HepG2 (cell line): ENCODE results near the gene ZNF507. TPM values are rescaled to one million over a fixed set of nuclear protein-coding genes. Genes with fewer than 3 reads are reported as not detected.

Experiments used
- GATAD1 ChIP-seq: IDR thresholded peaks from 2 replicates; pipeline ENCODE4 v1.6.1; 2016; ENCODE audit warnings: missing genetic modification reagents, missing compliant biosample characterization
- HOXD1 ChIP-seq: sonication (generic); formaldehyde crosslinking; IDR thresholded peaks from 2 replicates; pipeline ENCODE4 v1.5.0; 2020; ENCODE audit warnings: missing genetic modification reagents
- MAZ ChIP-seq, 2 experiments: sonication (generic) in 1 of 2; formaldehyde crosslinking in 1 of 2; IDR thresholded peaks; 2 replicates each; pipeline versions ENCODE4 v1.5.0 to v1.6.1; 2012 to 2020; ENCODE audit warnings: low read depth in 2 of 2, mild to moderate bottlenecking in 2 of 2, borderline replicate concordance in 1 of 2, improper control_type of control experiment in 1 of 2, low read length in 1 of 2, missing genetic modification reagents in 1 of 2, moderate library complexity in 1 of 2
- MED13 ChIP-seq: sonication (generic); formaldehyde crosslinking; IDR thresholded peaks from 2 replicates; pipeline ENCODE4 v1.5.0; 2020; ENCODE audit warnings: missing genetic modification reagents
- MIER3 ChIP-seq: IDR thresholded peaks from 2 replicates; pipeline ENCODE4 v1.6.1; 2016; ENCODE audit warnings: missing compliant biosample characterization, borderline replicate concordance
- POGZ ChIP-seq: sonication (generic); formaldehyde crosslinking; IDR thresholded peaks from 2 replicates; pipeline ENCODE4 v1.4.0; 2020; ENCODE audit warnings: mild to moderate bottlenecking, missing genetic modification reagents
- RARG ChIP-seq: sonication (generic); formaldehyde crosslinking; IDR thresholded peaks from 2 replicates; pipeline ENCODE4 v1.4.0; 2020; ENCODE audit warnings: low read depth, mild to moderate bottlenecking, missing genetic modification reagents
- REL ChIP-seq: sonication (generic); formaldehyde crosslinking; conservative IDR thresholded peaks from 2 replicates; pipeline ENCODE4 v1.8.0; 2022; ENCODE audit warnings: mild to moderate bottlenecking, missing genetic modification reagents, moderate library complexity
- TEAD3 ChIP-seq: optimal IDR thresholded peaks from 2 replicates; pipeline ENCODE3; 2016; ENCODE audit warnings: borderline replicate concordance
- ZFP36L2 ChIP-seq: sonication (generic); formaldehyde crosslinking; IDR thresholded peaks from 2 replicates; pipeline ENCODE4 v1.4.0; 2020; ENCODE audit warnings: missing genetic modification reagents
- ZFP62 ChIP-seq: sonication (generic); formaldehyde crosslinking; IDR thresholded peaks from 2 replicates; pipeline ENCODE4 v1.4.0; 2020; ENCODE audit warnings: missing genetic modification reagents
- ZNF446 ChIP-seq: sonication (generic); formaldehyde crosslinking; IDR thresholded peaks from 2 replicates; pipeline ENCODE4 v1.5.0; 2020; ENCODE audit warnings: mild to moderate bottlenecking, missing genetic modification reagents
- ZNF567 ChIP-seq: sonication (generic); formaldehyde crosslinking; IDR thresholded peaks from 2 replicates; pipeline ENCODE4 v1.8.1; 2023; ENCODE audit warnings: mild to moderate bottlenecking, missing genetic modification reagents, borderline replicate concordance
- ZNF879 ChIP-seq: sonication (generic); formaldehyde crosslinking; IDR thresholded peaks from 2 replicates; pipeline ENCODE4 v1.8.1; 2023; ENCODE audit warnings: missing genetic modification reagents
- ZZZ3 ChIP-seq: sonication (generic); formaldehyde crosslinking; IDR thresholded peaks from 2 replicates; pipeline ENCODE4 v1.4.0; 2020; ENCODE audit warnings: missing genetic modification reagents, mild to moderate bottlenecking, borderline replicate concordance
- polyA plus RNA-seq, 8 experiments: library from polyadenylated mRNA; depleted of rRNA in 3 of 8; stranded (reverse) in 7 of 8; unstranded in 1 of 8; fragments of >200 nt; fragmentation: Illumina TruSeq in 4 of 8; extraction: Trizol in 4 of 8; gene quantifications; 2 replicates each; pipeline versions ENCODE4 v1.2.1 to v1.2.3, GENCODE V29; 2011 to 2016; ENCODE audit warnings: low read depth in 4 of 8, missing spikeins in 1 of 8, mixed read lengths in 1 of 8; ENCODE audit not compliant: insufficient read depth in 1 of 8
- total RNA-seq, 5 experiments: library from RNA; depleted of rRNA; stranded (reverse); fragments of >200 nt; fragmentation: Illumina TruSeq; extraction: Trizol; gene quantifications; 2 replicates each; pipeline ENCODE4 v1.2.3, GENCODE V29; 2016; ENCODE audit warnings: low read depth in 1 of 5
- TF ChIP-seq, protein P1 (sequence below): sonication (generic); formaldehyde crosslinking; IDR thresholded peaks from 2 replicates; pipeline ENCODE4 v1.9.0; 2021; ENCODE audit warnings: missing genetic modification reagents, borderline replicate concordance
- TF ChIP-seq, protein P2 (sequence below): sonication (generic); formaldehyde crosslinking; IDR thresholded peaks from 2 replicates; pipeline ENCODE4 v1.5.1; 2020; ENCODE audit warnings: mild to moderate bottlenecking, missing genetic modification reagents, moderate library complexity
- TF ChIP-seq, protein P3 (sequence below): sonication (generic); formaldehyde crosslinking; IDR thresholded peaks from 2 replicates; pipeline ENCODE4 v1.4.0; 2020; ENCODE audit warnings: missing genetic modification reagents, mild to moderate bottlenecking, borderline replicate concordance

The ZNF507 gene
- total and polyA plus RNA-seq, 2 of the 13 experiments (the other 11 are each of a cell fraction or from before 2014, with no cell fraction given): 7.3 to 10.9 TPM

DNA sequence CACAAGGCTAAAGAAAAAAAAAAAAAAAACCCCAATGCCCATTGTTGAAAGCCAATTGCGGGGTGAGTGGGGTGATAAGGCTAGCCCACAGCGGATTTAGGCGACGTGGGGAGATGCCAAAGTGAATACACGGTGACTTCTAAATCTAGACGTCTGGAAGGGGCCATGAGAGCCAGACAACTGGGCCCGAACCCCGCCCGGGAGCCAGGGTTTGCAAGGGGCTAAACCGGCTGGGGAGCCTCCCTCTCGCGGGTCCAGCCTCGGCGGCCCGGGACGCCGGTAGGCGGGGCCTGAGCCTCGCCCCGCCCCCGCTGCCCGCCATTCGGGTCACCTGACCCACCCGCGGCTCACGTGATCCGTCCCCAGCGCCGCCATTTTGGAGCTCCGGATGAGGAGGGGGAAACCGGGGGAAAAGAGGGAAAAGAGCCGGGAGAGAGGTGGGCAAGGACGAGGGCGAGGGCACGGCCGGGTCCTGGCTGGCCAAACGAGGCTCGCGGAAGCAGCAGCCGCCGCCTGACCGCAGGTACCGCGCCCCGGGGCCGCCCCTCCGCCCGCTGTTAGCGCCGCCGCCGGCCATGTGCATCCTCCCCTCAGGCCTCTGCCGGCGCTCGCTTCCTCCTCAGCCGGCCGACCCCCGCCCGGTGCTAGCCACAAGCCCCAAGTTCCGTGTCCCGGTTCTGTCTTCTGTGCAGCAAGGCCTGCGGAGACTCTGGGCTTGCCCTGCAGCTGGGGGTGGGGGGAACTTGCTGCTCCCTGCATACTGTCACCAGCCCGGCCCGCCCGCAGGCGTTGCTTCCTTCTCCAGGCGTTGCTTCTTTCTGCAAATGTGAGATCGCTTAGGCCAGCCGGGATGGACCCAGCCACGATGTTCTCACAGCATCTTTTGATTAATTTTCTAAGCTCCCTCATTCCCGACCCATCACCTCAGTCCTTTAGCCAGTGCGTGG lies at the start of gene ZNF507 (continued):
- TF ChIP-seq, protein P1, sequence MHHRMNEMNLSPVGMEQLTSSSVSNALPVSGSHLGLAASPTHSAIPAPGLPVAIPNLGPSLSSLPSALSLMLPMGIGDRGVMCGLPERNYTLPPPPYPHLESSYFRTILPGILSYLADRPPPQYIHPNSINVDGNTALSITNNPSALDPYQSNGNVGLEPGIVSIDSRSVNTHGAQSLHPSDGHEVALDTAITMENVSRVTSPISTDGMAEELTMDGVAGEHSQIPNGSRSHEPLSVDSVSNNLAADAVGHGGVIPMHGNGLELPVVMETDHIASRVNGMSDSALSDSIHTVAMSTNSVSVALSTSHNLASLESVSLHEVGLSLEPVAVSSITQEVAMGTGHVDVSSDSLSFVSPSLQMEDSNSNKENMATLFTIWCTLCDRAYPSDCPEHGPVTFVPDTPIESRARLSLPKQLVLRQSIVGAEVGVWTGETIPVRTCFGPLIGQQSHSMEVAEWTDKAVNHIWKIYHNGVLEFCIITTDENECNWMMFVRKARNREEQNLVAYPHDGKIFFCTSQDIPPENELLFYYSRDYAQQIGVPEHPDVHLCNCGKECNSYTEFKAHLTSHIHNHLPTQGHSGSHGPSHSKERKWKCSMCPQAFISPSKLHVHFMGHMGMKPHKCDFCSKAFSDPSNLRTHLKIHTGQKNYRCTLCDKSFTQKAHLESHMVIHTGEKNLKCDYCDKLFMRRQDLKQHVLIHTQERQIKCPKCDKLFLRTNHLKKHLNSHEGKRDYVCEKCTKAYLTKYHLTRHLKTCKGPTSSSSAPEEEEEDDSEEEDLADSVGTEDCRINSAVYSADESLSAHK (CRISPR knock-in tag): no peak
- TF ChIP-seq ZNF567 (CRISPR knock-in tag) (peak; percentile 75; the same call in 1 of the 2 replicates), POGZ (CRISPR knock-in tag) (peak; percentile 92), MIER3 (no peak), HOXD1 (no peak; the same call in 1 of the 2 replicates), TEAD3 (CRISPR knock-in tag) (no peak), ZNF879 (CRISPR knock-in tag) (no peak), ZNF446 (CRISPR knock-in tag) (no peak), MED13 (no peak; the same call in 1 of the 2 replicates), MAZ (IDR thresholded peaks at IDR 0.05; ENCODE audit: borderline replicate concordance, low read depth, low read length) (no peak), MAZ (CRISPR knock-in tag; IDR thresholded peaks at IDR 0.05; ENCODE audit: low read depth) (peak; percentile 68), ZFP62 (CRISPR knock-in tag) (no peak), ZFP36L2 (CRISPR knock-in tag) (no peak), GATAD1 (CRISPR knock-in tag) (peak; percentile 94), RARG (CRISPR knock-in tag) (no peak), ZZZ3 (CRISPR knock-in tag) (peak; percentile 51; the same call in 1 of the 2 replicates), REL (CRISPR knock-in tag) (no peak)
- TF ChIP-seq, protein P2, sequence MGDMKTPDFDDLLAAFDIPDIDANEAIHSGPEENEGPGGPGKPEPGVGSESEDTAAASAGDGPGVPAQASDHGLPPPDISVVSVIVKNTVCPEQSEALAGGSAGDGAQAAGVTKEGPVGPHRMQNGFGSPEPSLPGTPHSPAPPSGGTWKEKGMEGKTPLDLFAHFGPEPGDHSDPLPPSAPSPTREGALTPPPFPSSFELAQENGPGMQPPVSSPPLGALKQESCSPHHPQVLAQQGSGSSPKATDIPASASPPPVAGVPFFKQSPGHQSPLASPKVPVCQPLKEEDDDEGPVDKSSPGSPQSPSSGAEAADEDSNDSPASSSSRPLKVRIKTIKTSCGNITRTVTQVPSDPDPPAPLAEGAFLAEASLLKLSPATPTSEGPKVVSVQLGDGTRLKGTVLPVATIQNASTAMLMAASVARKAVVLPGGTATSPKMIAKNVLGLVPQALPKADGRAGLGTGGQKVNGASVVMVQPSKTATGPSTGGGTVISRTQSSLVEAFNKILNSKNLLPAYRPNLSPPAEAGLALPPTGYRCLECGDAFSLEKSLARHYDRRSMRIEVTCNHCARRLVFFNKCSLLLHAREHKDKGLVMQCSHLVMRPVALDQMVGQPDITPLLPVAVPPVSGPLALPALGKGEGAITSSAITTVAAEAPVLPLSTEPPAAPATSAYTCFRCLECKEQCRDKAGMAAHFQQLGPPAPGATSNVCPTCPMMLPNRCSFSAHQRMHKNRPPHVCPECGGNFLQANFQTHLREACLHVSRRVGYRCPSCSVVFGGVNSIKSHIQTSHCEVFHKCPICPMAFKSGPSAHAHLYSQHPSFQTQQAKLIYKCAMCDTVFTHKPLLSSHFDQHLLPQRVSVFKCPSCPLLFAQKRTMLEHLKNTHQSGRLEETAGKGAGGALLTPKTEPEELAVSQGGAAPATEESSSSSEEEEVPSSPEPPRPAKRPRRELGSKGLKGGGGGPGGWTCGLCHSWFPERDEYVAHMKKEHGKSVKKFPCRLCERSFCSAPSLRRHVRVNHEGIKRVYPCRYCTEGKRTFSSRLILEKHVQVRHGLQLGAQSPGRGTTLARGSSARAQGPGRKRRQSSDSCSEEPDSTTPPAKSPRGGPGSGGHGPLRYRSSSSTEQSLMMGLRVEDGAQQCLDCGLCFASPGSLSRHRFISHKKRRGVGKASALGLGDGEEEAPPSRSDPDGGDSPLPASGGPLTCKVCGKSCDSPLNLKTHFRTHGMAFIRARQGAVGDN (CRISPR knock-in tag): peak; percentile 94
- TF ChIP-seq, protein P3, sequence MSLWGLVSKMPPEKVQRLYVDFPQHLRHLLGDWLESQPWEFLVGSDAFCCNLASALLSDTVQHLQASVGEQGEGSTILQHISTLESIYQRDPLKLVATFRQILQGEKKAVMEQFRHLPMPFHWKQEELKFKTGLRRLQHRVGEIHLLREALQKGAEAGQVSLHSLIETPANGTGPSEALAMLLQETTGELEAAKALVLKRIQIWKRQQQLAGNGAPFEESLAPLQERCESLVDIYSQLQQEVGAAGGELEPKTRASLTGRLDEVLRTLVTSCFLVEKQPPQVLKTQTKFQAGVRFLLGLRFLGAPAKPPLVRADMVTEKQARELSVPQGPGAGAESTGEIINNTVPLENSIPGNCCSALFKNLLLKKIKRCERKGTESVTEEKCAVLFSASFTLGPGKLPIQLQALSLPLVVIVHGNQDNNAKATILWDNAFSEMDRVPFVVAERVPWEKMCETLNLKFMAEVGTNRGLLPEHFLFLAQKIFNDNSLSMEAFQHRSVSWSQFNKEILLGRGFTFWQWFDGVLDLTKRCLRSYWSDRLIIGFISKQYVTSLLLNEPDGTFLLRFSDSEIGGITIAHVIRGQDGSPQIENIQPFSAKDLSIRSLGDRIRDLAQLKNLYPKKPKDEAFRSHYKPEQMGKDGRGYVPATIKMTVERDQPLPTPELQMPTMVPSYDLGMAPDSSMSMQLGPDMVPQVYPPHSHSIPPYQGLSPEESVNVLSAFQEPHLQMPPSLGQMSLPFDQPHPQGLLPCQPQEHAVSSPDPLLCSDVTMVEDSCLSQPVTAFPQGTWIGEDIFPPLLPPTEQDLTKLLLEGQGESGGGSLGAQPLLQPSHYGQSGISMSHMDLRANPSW (CRISPR knock-in tag): no peak
